HG03575 (cell line): Measurements from ENCODE around the gene CTNND1.
"Not testable (repeated sequence)": the region's sequence is repeated elsewhere in the genome, so short reads cannot be mapped to it uniquely, and the experiment has no call there.

Experiments
- ATAC-seq: cut with Tn5 transposase; IDR thresholded peaks from one replicate; pipeline ENCODE4 v1.9.1; 2021; ENCODE audit not compliant: unreplicated experiment, insufficient number of reproducible peaks, low FRiP score; ENCODE audit errors: extremely low read depth

Gene CTNND1

GRCh38 chr11:57834852-57835251, 73.2 kb downstream of the CTNND1 start:
- ATAC-seq: no peak

GRCh38 chr11:57838609-57839008, 77.0 kb downstream of the CTNND1 start:
- ATAC-seq: not testable (repeated sequence)

- ATAC-seq: no peak
Observed at GRCh38 chr11:57842873-57843272, 81.3 kb downstream of the CTNND1 start.

DNA sequence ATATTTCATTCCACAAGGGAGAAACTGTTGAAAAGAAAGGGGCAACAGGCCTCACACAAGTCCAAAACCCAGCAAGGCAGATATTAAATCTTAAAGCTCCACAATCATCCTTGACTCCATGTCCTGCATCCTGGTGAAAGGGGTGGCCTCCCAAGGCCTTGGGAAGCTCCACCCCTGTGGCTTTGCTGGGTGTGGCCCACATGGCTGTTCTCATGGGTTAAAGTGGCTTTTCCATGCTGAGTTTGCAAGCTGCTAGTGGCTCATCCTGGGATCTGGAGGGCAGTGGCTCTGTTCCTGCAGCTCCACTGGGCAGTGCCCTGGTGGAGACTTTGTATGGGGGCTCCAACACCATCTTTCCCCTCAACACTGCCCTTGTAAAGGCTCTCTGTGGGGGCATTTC, 106.4 kb downstream of the CTNND1 start:
- ATAC-seq: no peak

DNA sequence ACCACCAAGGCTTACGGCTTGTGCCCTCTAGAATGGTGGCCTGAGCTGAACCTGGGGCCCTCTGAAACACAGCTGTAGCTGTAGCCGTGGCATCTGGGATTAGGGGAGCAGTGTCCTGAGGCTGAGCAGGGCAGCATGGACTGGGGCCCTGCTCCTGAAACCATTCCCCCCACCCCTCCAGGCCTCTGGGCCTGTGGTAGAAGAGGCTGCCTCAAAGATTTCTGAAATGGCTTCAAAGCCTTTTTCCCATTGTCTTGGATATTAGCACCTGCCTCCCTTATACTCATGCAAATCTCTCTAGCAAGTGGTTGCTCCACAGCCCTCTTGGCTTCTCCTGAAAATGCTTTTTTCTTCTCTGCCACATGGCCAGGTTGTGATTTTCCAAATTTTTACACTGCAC, 106.9 kb downstream of the CTNND1 start:
- no peak for ATAC-seq
